K562 (cell line): ENCODE measurements around the gene ASPDH. TPM values are rescaled to one million over a fixed set of nuclear protein-coding genes. Genes with fewer than 3 reads are reported as not detected.

Experiments
- KHSRP ChIP-seq: fragments of 450-650 bp; IDR thresholded peaks from 2 replicates; pipeline ENCODE4 v1.6.1; 2017
- MGA ChIP-seq: fragments of 450-650 bp; IDR thresholded peaks from 2 replicates; pipeline ENCODE4 v1.6.1; 2016; ENCODE audit warnings: mild to moderate bottlenecking, moderate library complexity
- NBN ChIP-seq: fragments of 450-650 bp; IDR thresholded peaks from 2 replicates; pipeline ENCODE4 v1.6.1; 2016; ENCODE audit warnings: low read depth, mild to moderate bottlenecking
- RERE ChIP-seq: sonication (generic); formaldehyde crosslinking; IDR thresholded peaks from 2 replicates; pipeline ENCODE4 v1.8.0; 2023; ENCODE audit warnings: missing genetic modification reagents, mild to moderate bottlenecking, borderline replicate concordance
- SMARCC2 ChIP-seq: fragments of 450-650 bp; IDR thresholded peaks from 2 replicates; pipeline ENCODE4 v1.6.1; 2017; ENCODE audit warnings: antibody characterized with exemption, moderate library complexity, mild to moderate bottlenecking, low read depth
- SNRNP70 ChIP-seq: fragments of 200-400 bp; formaldehyde crosslinking; optimal IDR thresholded peaks from 2 replicates; pipeline ENCODE3; 2017; ENCODE audit warnings: low read depth, low read length
- TFAM ChIP-seq: fragments of 250-450 bp; sonication (Bioruptor Pico); conservative IDR thresholded peaks from 2 replicates; pipeline ENCODE4 v1.5.0; 2021; ENCODE audit warnings: mild to moderate bottlenecking, moderate library complexity
- THRB ChIP-seq: fragments of 450-650 bp; formaldehyde crosslinking; conservative IDR thresholded peaks from 2 replicates; pipeline ENCODE4 v1.4.0; 2022; ENCODE audit warnings: mild to moderate bottlenecking, missing genetic modification characterization
- ZNF668 ChIP-seq: fragments of 250-450 bp; sonication (Bioruptor Pico); IDR thresholded peaks from 2 replicates; pipeline ENCODE4 v1.8.0; 2022; ENCODE audit warnings: mild to moderate bottlenecking, inconsistent platforms
- polyA plus RNA-seq, 8 experiments: library from polyadenylated mRNA; depleted of rRNA in 4 of 8; stranded (reverse) in 5 of 8; unstranded in 3 of 8; fragments of >200 nt; fragmentation: Nextera tagmentation in 2 of 8; fragmentation: Illumina TruSeq in 1 of 8; extraction: Ambion mirVana in 2 of 8; extraction: Trizol in 1 of 8; gene quantifications; 2 replicates each; pipeline versions ENCODE4 v1.2.1 to v1.2.3, GENCODE V29; 2011 to 2014; ENCODE audit warnings: inconsistent platforms in 1 of 8, missing spikeins in 1 of 8
- total RNA-seq, 7 experiments: library from RNA; depleted of rRNA in 6 of 7; stranded (reverse); fragments of >200 nt in 6 of 7; fragmentation: Illumina TruSeq in 2 of 7; extraction: Trizol in 2 of 7; gene quantifications; 2 replicates each; pipeline versions ENCODE4 v1.2.1 to v1.2.3, GENCODE V29; 2011 to 2021; ENCODE audit warnings: low replicate concordance in 1 of 7

Gene ASPDH
- total and polyA plus RNA-seq, 9 of the 15 experiments (the other 6 are each of a cell fraction or from before 2014, with no cell fraction given): not detected

GRCh38 chr19:50500060-50500752, 13.5 kb downstream of the ASPDH start (continued):
- TF ChIP-seq SMARCC2 (no peak), KHSRP (no peak), RERE (CRISPR knock-in tag) (no peak), NBN (peak; percentile 51; the same call in 1 of the 2 replicates), TFAM (no peak), ZNF668 (CRISPR knock-in tag) (no peak), THRB (CRISPR knock-in tag) (no peak), MGA (no peak), SNRNP70 (no peak)
